PFSK-1 (cell line): ENCODE data around the gene DST.

Experiments
- FOXP2 ChIP-seq: optimal IDR thresholded peaks from 2 replicates; pipeline ENCODE3; 2011; ENCODE audit warnings: borderline replicate concordance, control low read depth, inconsistent platforms; ENCODE audit not compliant: insufficient read depth; ENCODE audit errors: extremely low read length, extremely low read depth
- POLR2AphosphoS5 ChIP-seq: IDR thresholded peaks from 2 replicates; pipeline ENCODE4 v1.6.1; 2012; ENCODE audit warnings: low read depth, mild to moderate bottlenecking, control low read depth, low read length, moderate library complexity
- SIN3A ChIP-seq: IDR thresholded peaks from 2 replicates; pipeline ENCODE4 v1.6.1; 2012; ENCODE audit warnings: mild to moderate bottlenecking, low read length, moderate library complexity, borderline replicate concordance; ENCODE audit not compliant: insufficient read depth
- TAF1 ChIP-seq: IDR thresholded peaks from 2 replicates; pipeline ENCODE4 v1.6.1; 2012; ENCODE audit warnings: low read length, control low read depth, borderline replicate concordance; ENCODE audit not compliant: insufficient read depth
- TF ChIP-seq, protein P1 (sequence below), 2 experiments: IDR thresholded peaks; 2 replicates each; pipeline versions ENCODE4 v1.6.1 to v1.8.0; 2011 to 2012; ENCODE audit warnings: low read depth in 2 of 2, low read length in 2 of 2, control low read depth in 1 of 2, inconsistent platforms in 1 of 2, mild to moderate bottlenecking in 1 of 2, moderate library complexity in 1 of 2; ENCODE audit not compliant: insufficient read depth in 1 of 2

DNA sequence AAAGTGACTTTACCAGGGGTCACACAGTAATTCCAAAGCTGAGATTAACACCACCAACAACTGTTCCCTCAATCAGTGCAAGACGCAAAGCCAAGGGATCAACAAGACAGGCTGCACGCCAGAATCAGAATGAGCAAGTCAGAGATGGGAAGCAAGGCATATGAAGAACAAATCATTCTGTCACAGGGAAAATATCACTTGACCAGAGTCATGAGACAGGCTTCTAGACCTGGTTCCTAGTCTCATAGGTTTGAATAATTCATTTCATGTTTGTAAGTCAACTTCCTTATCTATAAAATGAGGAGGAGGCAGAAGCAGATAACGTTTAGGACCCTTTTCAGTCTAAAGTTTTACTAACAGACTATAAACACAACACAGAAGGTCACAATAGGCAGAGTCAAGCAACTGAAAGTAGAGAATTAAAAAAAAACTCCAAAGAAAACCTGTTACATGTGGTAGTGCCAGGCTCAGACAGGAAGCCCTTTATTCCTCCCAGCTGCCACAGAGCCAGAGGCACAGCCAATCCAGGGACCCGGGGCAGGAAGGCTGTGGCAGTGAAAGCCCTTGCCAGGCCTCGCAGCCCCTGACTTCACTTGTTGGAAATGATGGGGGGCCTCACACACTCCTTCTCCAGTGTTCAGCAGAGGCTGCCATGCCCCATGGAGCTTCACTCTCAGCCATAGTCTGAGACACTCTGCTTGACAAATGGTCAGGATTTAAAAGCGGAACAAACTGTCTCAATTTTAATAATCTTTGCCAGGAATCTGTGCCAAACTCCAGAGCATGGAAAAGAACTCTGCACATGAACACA, 29.2 kb upstream of the DST start:
- TF ChIP-seq SIN3A (no peak), POLR2AphosphoS5 (no peak), TAF1 (no peak), FOXP2 (no peak)
- TF ChIP-seq, protein P1, sequence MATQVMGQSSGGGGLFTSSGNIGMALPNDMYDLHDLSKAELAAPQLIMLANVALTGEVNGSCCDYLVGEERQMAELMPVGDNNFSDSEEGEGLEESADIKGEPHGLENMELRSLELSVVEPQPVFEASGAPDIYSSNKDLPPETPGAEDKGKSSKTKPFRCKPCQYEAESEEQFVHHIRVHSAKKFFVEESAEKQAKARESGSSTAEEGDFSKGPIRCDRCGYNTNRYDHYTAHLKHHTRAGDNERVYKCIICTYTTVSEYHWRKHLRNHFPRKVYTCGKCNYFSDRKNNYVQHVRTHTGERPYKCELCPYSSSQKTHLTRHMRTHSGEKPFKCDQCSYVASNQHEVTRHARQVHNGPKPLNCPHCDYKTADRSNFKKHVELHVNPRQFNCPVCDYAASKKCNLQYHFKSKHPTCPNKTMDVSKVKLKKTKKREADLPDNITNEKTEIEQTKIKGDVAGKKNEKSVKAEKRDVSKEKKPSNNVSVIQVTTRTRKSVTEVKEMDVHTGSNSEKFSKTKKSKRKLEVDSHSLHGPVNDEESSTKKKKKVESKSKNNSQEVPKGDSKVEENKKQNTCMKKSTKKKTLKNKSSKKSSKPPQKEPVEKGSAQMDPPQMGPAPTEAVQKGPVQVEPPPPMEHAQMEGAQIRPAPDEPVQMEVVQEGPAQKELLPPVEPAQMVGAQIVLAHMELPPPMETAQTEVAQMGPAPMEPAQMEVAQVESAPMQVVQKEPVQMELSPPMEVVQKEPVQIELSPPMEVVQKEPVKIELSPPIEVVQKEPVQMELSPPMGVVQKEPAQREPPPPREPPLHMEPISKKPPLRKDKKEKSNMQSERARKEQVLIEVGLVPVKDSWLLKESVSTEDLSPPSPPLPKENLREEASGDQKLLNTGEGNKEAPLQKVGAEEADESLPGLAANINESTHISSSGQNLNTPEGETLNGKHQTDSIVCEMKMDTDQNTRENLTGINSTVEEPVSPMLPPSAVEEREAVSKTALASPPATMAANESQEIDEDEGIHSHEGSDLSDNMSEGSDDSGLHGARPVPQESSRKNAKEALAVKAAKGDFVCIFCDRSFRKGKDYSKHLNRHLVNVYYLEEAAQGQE (IDR thresholded peaks at IDR 0.05; ENCODE audit: insufficient read depth in 1 of 2, low read depth in 2 of 2, low read length in 2 of 2) = no peak
